ENCODE data around the gene DNAJC16.

DNA sequence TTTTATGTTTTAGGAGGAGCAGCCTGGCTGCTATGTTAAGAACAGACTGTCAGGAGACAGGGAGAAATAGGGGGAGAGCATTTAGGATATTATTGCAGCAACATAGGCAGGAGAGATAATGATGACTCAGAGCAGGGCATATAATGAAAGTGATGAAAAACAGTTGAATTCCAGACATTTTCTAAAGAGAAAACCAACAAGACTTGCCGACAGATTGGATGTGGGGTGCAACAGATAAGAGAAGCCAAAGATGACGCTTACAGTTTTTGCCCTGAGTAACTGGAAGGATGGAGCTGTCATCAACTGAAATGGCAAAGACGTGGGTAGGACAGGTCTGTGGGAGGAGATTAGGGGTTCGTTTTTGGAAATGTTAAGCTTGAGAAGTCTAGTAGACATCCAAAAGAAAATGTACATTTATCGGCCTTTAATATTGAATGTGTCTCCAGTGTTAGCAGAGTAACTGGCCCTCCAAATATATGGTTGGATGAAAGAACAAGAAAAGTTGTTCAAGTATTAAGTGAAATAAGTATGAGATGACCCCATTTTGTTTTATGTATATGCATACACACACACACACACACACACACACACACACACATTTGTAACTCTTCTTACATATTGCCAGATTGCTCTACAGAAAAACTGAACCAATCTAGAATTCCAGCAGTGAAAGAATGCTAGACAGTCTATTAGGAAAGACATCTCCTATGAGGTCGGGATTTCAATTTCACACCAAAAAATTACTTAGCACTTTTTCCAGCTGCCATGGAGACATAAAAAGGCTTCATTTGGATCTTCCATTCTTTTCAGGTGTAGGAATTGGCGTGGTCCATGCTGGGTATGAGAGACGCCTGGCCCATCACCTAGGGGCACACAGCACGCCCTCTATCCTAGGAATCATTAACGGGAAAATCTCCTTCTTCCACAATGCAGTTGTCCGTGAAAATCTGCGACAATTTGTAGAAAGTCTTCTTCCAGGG lies 17.2 kb downstream of the DNAJC16 start:
- TF ChIP-seq, protein P1, sequence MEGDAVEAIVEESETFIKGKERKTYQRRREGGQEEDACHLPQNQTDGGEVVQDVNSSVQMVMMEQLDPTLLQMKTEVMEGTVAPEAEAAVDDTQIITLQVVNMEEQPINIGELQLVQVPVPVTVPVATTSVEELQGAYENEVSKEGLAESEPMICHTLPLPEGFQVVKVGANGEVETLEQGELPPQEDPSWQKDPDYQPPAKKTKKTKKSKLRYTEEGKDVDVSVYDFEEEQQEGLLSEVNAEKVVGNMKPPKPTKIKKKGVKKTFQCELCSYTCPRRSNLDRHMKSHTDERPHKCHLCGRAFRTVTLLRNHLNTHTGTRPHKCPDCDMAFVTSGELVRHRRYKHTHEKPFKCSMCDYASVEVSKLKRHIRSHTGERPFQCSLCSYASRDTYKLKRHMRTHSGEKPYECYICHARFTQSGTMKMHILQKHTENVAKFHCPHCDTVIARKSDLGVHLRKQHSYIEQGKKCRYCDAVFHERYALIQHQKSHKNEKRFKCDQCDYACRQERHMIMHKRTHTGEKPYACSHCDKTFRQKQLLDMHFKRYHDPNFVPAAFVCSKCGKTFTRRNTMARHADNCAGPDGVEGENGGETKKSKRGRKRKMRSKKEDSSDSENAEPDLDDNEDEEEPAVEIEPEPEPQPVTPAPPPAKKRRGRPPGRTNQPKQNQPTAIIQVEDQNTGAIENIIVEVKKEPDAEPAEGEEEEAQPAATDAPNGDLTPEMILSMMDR (conservative IDR thresholded peaks at IDR 0.05; ENCODE audit: low read length) = no peak
- TF ChIP-seq EZH2phosphoT487 (IDR thresholded peaks at IDR 0.05; ENCODE audit: borderline replicate concordance, low read depth, low read length) = no peak

Measured in OCI-LY7 (cell line).